OCI-LY1 (cell line): ENCODE results near the gene GLTPD2.

Experiments
- CTCF ChIP-seq: fragments of 200-600 bp; sonication (generic), shearing (Covaris generic); IDR thresholded peaks from 2 replicates; pipeline ENCODE4 v1.5.1; 2017; ENCODE audit warnings: mild to moderate bottlenecking, antibody characterized with exemption, low read length, moderate library complexity, mixed read lengths
- EZH2 ChIP-seq: fragments of 200-600 bp; sonication (generic), shearing (Covaris generic); IDR thresholded peaks from 2 replicates; pipeline ENCODE4 v1.8.0; 2017; ENCODE audit warnings: borderline replicate concordance, mixed run types, mild to moderate bottlenecking, antibody characterized with exemption, low read length, moderate library complexity, mixed read lengths

DNA sequence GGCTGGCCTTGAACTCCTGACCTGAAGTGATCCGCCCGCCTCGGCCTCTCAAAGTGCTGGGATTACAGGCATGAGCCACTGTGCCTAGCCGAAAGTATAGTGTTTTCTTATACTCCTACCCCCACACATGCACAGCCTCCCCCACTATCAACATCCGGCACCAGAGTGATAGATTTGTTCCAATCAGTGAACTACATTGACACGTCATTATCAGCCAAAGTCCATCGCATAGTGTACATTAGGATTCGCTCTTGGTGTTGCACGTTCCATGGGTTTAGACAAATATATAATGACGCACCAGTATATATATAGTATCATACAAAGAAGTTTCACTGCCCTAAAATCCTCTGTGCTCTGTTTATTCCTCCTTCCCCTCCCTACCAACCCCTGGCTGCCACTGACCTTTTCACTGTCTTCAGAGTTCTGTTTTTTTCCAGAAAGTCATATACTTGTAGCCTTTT lies 29.0 kb upstream of the GLTPD2 start:
- TF ChIP-seq EZH2: no peak
- no peak for TF ChIP-seq CTCF
